CD4-positive, alpha-beta T cell treated with Interleukin-10 for 1 hour (primary cell): ENCODE results near the gene PLXNB2.

ENCODE experiments used
- DNase-seq: peaks from one replicate; pipeline ENCODE4 v3.0.0-alpha.2; 2020

The PLXNB2 gene

DNA sequence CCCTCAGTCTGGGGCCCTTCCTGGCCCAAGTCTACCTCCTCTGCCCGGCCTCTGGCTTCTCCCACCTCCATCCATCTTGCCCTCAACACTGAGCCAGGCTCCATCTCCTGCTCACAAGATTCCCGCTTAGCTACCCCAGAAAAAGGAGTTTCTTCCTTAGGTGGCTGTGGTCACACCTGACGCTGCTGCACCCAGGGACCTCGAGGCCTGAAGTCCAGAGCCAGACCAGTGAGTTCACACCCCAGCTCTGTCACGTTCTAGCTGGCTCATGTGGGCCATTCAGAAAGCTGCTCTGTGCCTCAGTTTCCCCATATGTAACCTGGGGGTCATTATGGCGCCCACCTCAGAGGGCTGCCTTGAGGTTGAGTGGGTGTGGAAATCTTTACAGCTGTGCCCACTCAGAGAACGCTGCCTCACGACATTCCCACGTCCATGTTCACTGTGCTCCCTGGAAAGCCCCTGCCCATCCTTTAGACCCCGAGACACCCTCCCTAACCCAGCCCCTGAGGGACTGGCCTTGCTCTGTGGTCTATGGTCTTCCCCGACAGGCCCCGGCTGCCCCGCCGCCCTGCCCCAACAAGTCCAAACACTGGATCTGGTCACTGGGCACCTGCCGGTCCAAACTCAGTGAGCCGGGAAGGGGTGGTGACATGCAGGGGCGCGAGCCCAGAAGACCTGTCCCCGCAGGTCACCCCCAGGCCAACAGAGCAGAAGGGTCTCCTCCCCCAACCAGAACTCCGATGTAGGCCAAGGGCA is 9.8 kb downstream of the PLXNB2 start:
- DNase-seq, result no peak

DNA sequence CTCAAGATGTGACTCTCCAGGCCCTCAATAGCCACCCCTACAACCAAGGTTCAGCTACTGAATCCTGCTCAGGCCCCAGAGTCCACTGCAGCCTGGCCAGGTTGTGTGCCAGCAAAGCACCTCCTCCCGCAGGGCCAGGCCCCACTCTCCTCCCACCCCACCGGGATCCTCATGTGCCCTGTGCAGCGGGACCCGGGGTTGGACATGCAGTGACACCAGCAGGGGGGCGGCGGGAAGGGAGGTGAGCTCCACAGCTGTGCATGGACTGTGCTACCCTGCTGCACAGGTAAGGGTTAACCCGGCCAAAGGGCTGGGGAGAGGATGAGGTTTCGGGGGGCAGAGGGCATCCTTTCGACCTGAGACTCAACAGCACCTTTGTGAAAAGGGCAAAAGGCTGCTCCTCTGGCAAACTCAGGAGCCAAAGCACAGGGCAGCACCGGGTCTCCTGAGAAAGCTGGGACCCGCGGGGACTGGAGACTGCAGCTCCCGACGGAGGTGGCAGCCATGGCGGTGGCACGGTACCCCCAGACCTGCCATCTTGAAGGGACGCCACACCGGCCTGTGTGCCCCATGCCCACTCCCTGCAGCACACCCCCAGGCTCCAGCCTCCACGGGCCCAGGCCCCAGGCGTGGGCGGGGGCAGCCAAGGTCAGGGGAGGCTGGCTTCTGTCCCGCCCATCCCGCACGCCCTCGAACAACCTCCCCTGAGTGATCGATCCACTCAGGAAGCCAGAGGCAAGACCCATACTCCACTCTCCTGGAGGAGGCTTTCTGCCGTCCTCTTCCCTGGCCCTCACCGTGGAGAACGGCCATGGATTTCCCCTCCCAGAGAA is 10.6 kb downstream of the PLXNB2 start:
- DNase-seq, result no peak

DNA sequence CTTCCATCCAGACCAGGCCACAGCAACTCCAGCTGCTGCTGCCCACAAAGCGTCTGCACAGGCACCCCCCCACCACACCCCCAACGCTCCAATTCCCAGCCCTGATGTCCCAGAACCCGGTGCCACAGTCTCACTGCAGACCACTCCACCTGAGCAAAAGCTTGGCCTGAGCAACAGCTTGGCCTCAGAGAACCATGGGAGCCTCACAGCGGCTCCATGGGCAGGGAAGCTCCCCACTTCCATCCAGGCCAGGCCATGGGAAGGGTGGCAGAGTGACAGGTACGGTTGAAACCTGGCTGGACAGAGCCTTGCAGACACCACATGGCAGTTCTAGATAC is 13.2 kb downstream of the PLXNB2 start:
- no peak for DNase-seq

DNA sequence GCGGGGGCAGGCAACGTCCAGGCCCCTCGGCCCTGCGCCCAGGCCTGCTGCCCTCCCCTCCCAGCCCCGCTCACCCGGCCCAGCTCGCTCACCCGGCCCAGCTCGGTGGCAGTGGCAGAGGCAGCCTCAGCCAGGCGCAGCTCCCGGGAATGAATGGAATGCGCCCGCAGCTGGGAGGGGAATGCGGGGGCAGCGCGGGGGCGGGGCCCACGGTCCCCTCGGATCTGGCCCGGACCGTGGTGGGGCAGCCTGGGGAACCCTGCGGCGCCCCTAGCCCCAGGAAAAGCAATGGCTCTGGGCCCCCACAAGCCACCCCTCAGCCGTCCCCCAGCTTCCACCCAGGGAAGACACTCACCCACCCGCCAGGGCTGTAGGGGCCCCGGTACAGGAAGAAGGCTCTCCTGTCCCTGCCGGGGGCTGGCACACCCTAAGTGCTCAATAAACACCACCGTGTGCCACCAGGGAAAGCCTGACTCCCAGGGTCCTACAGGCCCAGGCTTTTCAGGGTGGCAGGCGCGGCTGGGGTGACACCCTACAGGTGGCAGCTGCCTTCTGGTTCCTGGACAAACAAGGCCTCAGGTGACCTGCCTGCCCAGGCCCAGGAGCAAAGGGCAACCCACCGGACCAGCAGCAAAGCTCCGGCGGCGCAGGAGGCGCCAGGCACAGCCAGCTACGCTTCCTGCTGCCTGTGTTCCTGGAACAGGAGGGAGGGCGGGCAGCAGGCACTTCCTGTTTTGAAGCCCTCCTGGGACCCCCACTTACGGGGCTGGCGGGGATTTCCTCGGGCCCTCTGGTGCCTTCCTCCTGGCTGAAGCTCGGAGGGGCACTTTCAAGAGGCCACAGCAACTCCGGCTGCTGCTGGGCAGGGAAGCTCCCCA is 13.8 kb downstream of the PLXNB2 start:
- no peak for DNase-seq

DNA sequence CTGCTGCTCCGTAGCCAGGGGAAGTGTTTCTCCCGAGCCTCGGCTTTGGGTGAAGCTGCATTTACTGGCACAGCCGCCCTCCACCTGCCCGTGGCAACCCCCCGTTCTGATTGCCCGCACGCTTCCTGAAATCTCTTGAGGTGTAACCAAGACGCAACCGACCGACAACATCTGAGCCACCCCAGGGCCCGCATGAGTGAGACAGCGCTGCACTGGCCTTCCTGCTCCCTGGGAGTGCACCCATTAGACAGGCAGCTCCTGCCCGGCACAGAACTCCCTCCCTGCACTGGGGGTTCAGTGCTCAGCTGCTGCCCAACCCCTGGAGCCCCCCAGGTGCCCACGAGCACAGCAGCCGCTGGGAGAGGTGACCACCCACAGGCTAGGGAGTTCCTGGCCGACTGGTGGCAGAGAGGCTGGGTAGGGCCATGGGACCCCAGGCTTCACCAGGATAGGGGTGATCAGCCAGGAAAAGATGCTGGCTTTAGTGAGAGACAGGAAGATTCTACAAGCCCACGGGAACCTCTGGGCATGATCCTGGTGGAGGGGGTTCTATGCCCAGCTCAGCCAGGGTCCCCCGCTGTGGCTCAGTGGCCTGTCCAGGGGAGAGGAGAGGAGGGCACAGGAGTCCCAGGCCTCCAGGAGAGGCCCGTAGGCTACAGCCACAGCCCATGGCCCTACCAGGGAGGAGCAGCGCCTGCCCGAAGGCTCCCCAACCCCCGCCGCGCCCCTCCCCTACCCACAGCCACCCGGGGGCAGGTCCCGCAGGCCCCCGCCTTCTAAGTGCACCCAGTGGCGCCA is 14.6 kb downstream of the PLXNB2 start:
- no peak for DNase-seq

DNA sequence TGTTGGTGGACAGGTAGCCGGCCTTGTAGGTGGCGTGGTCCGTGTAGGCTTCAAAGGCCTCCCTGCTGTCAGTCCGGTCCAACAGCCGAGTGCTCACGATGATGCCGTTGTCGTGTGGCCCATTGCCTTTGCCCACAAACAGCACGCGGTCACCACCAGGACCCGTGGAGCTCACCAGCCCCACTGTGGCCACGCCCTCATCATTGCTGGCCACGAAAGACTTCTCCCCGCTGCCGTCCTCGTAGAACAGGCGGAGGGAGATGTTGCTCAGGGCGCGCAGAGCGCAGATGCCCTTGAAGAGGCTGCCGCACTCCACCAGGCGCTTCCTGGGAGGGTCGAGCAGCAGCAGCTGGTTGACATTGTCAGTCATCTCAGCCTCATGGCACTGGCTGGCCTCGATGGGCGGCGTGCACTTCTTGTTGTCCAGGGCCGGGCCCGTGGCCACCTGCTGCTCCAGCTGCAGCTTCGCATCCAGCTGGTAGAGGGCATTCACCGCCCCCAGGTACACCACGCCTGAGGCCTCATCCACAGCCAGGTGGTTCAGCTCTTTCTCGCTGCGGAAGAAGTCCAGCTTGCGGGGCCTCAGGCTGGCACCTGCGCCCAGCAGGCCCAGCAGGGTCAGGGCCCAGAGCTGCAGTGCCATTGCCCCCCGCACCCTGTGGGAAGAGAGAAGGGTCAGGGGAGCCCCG is 17.4 kb downstream of the PLXNB2 start:
- no peak for DNase-seq

DNA sequence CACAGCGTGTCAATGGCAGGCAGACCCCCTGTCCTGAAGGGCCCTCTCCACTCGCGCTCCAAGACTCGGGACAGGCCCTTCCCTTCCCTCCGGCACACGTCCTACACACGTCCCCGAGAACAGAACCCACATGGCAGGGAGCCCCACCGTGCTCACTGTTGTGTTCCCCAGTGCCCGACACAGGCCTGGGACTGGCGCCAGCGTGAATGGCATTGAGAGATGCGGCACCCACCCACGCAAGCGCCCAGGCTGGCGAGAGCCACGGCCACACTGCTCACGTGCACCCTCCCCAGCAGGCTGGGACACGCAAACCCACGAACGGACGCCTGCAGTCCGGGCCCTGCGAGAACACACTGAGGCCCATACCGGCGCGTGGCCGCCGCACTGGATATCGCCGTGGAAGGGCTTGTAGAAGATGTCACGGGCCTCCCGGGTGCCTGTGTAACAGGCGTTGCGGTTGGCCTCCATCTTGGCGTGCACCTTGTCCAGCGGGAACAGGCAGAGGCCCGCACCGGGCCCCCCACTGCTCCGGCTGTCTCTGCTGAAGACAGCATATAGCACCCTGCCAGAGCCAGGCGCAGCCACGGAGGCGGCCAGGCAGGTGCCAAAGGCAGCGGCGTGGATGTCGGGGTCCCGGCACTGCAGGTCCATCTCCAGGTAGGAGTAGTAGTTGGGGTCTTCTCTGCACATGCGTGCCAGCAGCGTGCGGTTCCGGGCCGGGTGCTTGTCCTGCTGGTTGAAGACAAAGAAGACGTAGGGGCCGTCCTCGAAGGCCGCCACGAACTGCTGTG is 18.1 kb downstream of the PLXNB2 start:
- DNase-seq, result no peak

DNA sequence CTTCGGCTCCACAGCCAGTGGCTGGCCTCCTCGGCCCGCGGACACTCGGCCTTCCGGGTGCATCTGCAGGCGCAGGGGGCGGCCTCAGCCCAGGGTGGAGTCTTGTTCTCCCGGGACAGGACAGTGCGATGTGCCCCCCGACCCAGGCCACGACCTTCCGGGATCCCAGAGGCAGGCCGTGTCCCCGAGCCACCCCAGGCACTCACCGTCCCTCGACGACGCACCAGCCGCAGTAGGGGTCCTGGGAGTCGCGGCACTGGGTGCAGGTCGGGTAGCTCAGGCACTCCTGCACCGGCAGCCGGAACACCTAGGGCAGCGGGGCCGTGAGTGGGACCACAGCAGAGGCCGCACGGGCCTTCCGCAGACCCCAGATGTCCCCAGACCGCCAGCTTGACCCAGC is 19.7 kb downstream of the PLXNB2 start:
- no peak for DNase-seq

DNA sequence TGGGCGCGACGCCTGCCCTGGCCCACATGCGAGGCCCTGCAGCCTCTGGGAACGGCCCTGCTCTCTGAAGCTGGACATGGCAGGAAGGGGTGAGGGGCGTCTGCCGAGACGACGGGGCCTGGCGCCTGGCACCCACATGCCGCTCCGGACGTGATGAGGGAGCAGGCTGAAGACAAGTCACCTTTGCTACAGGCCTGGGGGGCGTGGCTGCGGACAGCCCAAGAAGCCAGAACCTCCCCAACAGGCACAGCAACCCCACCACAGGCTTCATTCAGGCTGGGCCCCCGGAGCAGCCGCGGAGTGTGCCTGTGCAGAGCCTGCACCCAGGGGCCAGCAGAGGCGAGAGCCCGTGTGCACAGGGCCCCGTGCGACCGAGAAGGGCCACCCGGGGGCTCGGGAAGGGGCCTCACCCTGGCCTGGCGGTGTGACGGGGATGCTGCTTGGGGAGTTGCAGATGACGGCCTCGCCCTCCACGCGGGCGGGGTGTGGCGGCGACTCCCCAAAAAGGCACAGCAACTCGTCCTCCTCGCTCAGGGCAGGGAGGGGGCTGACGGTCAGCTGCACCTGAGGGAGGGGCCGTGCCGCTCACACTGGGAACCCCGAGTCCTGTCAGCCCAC is 20.6 kb downstream of the PLXNB2 start:
- DNase-seq, result no peak

DNA sequence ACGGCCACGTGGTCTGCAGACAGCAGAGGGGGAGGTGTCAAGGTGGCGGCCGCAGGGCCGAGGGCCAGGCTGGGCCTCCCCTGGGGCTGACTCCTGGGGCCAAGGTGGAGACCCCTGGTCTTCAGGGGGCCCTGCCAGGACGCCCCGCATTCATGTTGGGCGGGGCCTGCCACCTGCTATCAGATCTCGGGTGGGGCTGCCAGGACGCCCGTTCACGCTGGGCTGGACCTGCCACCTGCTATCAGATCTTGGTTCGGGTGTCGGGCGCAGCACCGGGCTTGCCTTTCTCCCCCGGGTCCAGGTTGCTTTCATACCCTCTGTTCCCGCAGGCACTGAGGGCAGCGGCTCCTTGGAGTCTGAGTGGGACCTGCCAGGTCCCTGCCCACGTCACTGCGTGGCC is 21.2 kb downstream of the PLXNB2 start:
- no peak for DNase-seq

DNA sequence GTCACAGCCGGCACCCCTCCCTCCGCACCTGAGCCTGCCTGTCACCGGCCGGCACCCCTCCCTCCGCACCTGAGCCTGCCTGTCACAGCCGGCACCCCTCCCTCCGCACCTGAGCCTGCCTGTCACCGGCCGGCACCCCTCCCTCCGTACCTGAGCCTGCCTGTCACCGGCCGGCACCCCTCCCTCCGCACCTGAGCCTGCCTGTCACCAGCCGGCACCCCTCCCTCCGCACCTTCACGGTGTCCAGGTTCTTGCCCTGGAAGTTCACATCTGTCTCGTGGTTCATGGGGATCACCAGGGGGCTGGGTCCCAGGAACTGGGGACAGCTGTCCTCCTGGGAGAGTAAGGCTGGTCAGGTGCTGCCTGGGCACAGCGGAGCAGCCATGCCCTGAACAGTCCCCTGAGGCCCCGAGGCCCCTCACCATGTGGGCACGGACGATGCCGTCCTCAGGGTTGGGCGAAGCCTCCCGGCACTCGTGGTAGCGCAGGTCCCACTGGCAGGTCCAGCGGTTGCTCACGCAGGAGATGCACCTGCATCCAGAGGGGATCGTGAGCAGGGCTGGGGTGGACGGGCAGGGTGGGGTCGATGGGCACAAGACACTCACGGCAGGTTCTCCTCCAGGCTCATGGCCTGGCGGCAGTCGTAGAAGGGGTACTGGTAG is 21.7 kb downstream of the PLXNB2 start:
- DNase-seq, result no peak

DNA sequence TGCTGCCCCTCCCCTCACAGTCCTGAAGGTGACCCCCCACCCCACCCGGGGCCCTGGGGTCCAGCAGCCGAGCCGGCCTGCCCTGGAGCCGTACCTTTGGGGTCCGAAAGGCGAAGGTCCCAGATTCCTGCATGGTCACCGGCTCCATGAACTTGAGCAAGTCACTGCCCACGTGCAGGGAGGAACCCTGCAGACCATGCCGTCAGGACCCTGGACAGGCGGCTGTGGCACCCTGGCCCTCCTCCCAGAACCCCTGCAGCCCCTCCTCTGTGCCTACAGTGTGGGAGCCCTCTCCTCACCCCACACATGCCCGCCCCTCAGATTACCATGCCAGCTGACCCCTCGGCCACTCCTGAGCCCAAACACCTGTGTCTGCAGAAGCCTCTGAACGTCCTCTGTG is 23.0 kb downstream of the PLXNB2 start:
- no peak for DNase-seq

DNA sequence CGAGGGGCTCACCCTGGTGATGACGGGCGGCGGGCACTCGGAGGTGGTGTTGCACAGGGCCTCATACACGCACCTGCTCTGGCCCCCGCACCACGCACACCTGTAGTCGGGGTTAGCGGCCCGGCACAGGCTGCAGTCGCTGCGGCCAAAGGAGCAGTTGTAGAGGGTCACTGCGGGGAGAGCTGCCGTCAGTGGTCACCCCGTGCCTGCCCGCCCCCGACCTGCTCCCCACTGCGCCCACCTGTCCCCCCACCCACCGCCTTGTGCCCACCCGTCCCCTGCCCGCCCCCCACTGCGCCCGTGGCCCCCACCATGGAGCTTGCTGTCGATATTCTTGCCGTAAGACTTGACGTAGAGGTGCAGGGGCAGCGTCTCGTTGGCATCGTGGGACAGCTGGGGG is 23.6 kb downstream of the PLXNB2 start:
- no peak for DNase-seq

DNA sequence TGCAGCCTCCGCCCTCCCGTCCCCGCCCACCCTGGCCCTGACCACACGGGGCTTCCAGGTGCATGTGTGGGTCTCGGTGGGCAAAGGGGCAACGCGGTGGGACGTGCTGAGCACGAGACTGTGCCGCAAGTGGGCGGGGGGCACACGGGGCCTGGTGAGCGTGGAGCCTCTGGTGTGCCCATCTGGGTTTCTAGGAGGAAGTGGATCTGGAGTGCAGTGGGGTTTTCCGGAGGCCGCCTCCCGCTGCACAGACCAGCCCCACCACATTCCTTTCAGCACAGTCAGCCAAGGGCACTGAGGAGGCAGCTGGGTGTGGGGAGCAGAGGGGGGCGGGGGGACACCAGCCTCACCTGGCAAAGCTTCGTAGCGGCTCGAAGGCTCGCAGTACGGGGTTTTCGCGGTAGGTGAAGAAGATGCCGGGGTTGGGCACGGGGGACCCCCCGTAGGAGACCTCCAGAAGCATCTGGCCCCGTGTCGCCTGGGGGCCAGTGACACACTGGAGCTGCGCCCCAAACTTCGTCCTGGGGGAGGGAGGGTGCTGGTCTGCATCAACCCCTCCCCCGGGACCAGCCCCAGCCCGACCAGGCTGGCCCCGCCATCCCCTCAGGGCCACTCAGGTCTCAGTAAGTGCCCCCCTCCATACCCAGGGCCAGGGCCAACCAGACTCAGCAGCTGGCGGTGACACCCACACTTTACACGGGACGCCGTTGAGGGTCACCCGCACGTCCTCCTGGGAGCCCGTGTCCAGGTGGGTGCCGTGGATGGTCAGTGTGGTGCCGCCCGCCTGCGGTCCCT is 24.9 kb downstream of the PLXNB2 start:
- no peak for DNase-seq

DNA sequence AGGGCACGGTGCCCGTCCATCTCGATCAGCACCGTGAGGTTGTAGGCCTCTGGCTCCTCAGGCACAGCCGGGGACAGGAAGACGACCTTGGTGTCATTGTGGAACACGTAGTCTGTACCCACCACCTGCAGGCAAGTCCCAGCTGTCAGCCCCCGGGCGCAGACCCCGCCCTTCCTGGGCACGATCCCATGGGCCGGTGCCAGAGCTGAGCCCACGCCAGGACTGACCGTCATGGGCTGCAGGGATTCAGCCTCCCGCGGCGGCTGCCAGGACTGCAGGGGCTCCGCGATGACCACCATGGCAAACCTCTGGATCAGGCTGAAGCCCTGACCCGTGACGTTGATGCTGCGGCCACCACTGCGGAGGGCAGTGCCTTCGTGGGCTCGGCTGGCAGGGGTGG is 25.5 kb downstream of the PLXNB2 start:
- DNase-seq, result no peak

DNA sequence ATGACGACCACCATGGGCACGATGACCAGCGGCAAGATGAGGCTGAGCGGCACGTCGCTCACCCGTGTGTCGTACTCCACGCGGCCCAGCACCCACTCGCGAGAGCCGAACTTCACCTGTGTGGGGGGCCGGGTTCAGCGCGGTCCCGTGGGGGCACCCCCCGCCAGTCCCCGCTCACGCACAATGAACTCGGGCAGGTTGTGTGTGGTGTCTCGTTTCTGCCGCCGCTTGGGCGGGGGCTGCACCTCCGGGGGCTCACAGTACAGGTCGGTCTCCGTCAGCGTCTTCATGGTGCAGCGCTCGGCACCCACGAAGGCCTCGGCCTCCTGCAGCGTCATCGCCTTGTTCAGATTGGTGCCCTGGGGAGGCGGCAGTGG is 26.1 kb downstream of the PLXNB2 start:
- DNase-seq, result no peak

DNA sequence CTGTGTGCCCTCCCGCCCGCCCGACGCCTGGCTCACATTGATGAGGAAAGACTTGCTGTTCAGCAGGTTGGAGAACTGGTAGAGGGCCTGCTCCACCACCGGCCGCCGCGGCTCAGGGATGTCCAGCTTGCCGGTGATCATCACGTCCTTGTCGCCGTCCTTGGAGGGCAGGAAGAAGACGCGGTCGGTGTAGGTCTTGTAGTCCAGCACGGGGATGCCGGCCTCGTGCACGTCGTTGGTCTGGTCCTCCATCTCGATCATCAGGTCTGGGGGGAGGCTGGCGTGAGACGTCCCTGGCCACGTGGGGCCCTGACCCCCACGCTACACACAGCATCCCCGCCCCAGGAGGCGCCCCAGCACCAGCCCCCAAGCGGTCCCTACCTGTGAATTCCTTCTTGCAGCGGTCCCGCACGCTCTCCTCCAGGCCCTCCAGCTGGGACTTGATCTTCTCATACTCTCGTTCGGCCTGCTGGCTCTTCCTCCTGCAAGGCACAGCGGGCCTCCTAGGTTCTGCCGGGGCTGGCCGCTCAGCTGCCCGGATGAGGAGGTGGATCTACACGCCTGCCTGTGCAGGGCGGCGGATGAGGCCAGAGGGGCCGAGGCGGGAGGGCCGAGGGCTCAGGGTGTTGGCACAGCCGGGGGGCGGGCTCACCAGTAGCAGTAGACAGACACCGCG is 26.6 kb downstream of the PLXNB2 start:
- no peak for DNase-seq

DNA sequence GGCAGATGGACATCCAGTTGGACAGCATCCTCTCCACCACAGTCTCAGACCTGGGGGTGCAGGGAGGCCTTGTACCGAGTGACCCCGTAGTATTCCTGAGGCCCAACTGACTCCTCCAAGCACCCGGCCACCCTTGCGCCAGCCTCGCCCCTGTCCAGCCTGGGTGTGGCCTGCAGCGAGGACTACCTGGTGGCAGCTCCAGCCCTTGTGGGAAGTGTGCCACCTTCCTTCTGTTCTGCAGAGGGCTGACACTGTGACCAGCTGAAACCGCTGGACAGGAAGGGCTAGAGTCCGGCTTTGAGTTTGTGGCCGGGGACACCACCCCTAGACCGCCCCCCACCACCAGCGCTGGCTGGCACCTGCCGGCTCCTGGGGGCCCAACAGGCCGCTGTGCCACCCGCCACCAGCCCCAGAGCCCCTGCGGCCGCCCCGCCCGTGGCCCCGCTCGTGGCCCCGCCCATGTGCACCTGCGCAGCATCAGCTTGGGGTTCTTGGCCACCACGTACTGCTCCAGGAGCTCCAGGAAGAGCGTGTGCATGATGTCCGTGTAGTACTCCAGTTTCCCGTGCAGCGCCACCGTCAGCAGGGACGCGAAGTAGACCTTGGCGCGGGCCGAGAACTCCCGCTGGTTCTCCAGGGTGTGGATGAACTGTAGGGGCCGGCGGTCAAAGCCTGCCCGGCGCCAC is 27.3 kb downstream of the PLXNB2 start:
- DNase-seq, result no peak
